ENCODE measurements around the gene INHBB. TPM values are rescaled to one million over a fixed set of nuclear protein-coding genes. Genes with fewer than 3 reads are reported as not detected.

The INHBB gene
- total RNA-seq, 2 donors from 2014 or later, result 2.8 to 19.4 TPM

DNA sequence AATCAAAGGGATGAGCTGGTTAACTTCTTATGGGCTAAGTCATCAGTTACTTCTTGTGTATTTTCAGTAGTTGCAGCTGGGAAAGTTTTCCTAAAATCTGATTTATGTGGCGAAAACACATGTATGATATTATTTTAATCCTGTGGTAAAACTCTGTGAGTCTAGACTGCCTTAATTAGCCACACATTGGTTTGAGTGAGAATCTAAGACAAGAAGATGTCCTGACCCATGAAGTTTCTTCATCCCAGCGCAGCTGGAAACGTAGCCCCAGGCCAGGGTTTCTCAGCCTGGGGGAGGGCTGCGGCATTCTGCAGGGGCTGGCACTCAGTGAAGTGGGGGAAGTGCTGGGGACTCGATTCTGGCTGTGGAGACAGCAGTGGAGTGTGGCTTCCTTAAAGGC lies 44.7 kb upstream of the INHBB start:
- Histone ChIP-seq H3K36me3 (peaks cover 4% of the 10 kb centered on the region), H3K4me1 (ENCODE audit: control insufficient read depth in 1 of 2, low read depth in 2 of 2) (no peaks in the 10 kb centered on the region), H3K27ac (no peak overlapping the region), H3K27me3 (replicated peaks; ENCODE audit: insufficient read depth) (no peaks in the 10 kb centered on the region), H3K9me3 (no peaks in the 10 kb centered on the region), H3K4me3 (no peak overlapping the region)
- DNase-seq (ENCODE audit: low spot score) (no peak), ATAC-seq (ENCODE audit: insufficient number of reproducible peaks, low FRiP score, low read depth) (no peak)
- no peak for TF ChIP-seq CTCF (IDR thresholded peaks at IDR 0.05)

DNA sequence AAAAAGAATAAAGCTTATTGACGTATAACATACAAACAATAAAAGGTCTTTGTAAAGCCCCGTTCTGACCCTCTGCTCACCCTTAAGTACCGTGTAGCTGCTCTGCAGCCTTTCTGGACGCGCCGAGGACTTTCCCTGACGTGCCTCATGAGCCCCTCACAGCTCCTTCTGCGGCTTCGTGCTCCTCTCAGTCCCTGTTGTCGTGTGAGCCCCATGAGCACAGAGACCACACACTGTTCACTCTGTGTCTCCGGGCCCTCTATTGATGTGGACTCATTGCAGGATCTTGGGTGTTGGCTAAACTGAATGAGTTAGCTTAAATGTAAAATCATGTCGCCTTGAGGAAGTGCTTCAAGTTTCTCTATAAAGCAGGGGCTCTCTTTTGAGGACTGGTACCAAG lies 43.6 kb upstream of the INHBB start:
- DNase-seq (ENCODE audit: low spot score) (no peak), ATAC-seq (ENCODE audit: insufficient number of reproducible peaks, low FRiP score, low read depth) (no peak)
- no peaks in the 10 kb centered on the region for H3K27me3 ChIP-seq (replicated peaks; ENCODE audit: insufficient read depth)
- TF ChIP-seq CTCF (IDR thresholded peaks at IDR 0.05), result no peak
- no peak overlapping the region for H3K4me3 ChIP-seq
- H3K9me3 ChIP-seq, result no peaks in the 10 kb centered on the region
- H3K4me1 ChIP-seq (ENCODE audit: control insufficient read depth in 1 of 2, low read depth in 2 of 2), result no peaks in the 10 kb centered on the region
- peaks cover 2% of the 10 kb centered on the region for H3K36me3 ChIP-seq
- no peak overlapping the region for H3K27ac ChIP-seq

DNA sequence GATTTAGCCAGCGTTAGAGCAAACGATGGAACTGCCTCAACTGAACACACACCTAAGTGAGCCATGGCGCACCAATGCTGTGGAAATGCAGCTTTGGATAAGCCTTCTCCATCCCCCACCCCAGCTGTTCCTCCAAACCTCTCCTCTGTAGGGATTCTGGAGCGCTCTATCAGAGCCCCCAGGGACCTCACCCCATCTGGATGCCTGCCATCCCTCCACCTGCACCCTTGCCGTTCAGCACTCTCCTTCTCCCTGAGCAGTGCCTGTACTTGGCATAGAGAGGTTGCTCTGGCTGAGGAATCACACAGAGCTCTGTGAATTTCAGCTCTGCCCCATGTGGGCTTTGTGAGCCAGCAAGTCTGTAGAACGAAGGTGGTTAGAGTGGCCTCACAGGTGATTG lies 42.8 kb upstream of the INHBB start:
- Histone ChIP-seq H3K27me3 (replicated peaks; ENCODE audit: insufficient read depth) (no peaks in the 10 kb centered on the region), H3K4me3 (no peak overlapping the region), H3K36me3 (peaks cover 2% of the 10 kb centered on the region), H3K27ac (no peak overlapping the region), H3K4me1 (ENCODE audit: control insufficient read depth in 1 of 2, low read depth in 2 of 2) (no peaks in the 10 kb centered on the region), H3K9me3 (no peaks in the 10 kb centered on the region)
- TF ChIP-seq CTCF (IDR thresholded peaks at IDR 0.05), result no peak
- ATAC-seq (ENCODE audit: insufficient number of reproducible peaks, low FRiP score, low read depth), result no peak
- DNase-seq (ENCODE audit: low spot score), result no peak

GRCh38 chr2:120305296-120305695 lies 40.6 kb upstream of the INHBB start:
- Histone ChIP-seq H3K27ac (no peak overlapping the region), H3K9me3 (no peaks in the 10 kb centered on the region), H3K4me3 (no peak overlapping the region), H3K4me1 (ENCODE audit: control insufficient read depth in 1 of 2, low read depth in 2 of 2) (no peaks in the 10 kb centered on the region), H3K27me3 (replicated peaks; ENCODE audit: insufficient read depth) (no peaks in the 10 kb centered on the region), H3K36me3 (peaks cover 2% of the 10 kb centered on the region)
- DNase-seq (ENCODE audit: low spot score), result no peak
- no peak for ATAC-seq (ENCODE audit: insufficient number of reproducible peaks, low FRiP score, low read depth)
- TF ChIP-seq CTCF (IDR thresholded peaks at IDR 0.05), result no peak

DNA sequence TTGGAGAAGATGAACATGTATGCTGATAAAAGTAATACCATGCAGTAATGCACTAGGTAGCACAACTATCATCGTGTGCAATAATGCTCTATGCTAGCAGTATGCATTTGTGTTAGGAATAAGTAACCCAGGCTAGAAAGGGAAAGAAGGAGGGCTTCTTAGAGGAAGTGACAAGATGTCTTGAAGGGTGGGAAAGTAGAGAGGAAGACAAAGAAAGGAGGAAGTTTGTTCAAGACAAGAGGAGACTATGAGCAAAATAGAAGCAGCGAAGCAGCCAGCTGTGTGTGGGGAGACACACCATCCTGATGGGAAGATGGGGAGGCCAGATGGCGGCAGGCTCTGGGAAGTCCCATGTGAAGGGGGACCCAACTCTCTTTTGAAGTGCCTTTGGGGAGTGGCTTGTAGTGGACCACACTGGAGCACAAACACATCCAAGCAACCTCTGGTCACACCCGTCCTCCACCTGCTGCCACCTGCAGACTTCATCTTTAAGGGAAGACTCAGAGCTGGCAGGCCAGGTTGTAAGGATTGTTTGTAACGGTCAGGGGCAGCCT lies 39.9 kb upstream of the INHBB start:
- H3K4me3 ChIP-seq, result no peak overlapping the region
- H3K4me1 ChIP-seq (ENCODE audit: control insufficient read depth in 1 of 2, low read depth in 2 of 2), result no peaks in the 10 kb centered on the region
- ATAC-seq (ENCODE audit: insufficient number of reproducible peaks, low FRiP score, low read depth) (no peak), DNase-seq (ENCODE audit: low spot score) (no peak)
- no peaks in the 10 kb centered on the region for H3K9me3 ChIP-seq
- no peak for TF ChIP-seq CTCF (IDR thresholded peaks at IDR 0.05)
- no peak overlapping the region for H3K27ac ChIP-seq
- H3K36me3 ChIP-seq, result no peaks in the 10 kb centered on the region
- no peaks in the 10 kb centered on the region for H3K27me3 ChIP-seq (replicated peaks; ENCODE audit: insufficient read depth)

Data from thoracic aorta (tissue), 2 donors.